ENCODE results near the gene SHISA6.

The SHISA6 gene

DNA sequence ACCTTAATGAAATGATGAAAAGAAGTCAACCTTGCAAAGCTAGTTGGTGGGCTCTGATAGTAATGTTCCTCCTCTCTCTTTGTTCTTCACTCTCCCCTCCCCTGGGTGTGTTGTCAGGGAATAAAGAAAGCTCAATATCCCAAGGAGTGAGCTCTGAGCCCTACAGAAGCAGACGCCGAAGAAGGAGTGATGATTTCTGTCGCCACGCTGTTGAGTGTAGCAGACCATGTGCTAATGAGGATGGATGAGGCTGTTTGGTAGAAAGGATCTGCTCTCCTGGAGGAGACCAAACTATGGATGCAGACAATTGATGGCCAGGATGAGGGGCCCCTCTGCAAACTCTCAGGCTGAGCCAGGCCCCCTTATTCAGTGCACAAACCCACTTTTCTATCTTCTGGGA lies 217.3 kb downstream of the SHISA6 start:
- TF ChIP-seq FOXP2 (optimal IDR thresholded peaks at IDR 0.05; ENCODE audit: borderline replicate concordance, extremely low read depth, extremely low read length, insufficient read depth) (no peak), SIN3A (IDR thresholded peaks at IDR 0.05; ENCODE audit: borderline replicate concordance, insufficient read depth, low read length) (no peak), REST (IDR thresholded peaks at IDR 0.05; ENCODE audit: insufficient read depth in 1 of 2, low read depth in 2 of 2, low read length in 2 of 2) (no peak), POLR2AphosphoS5 (IDR thresholded peaks at IDR 0.05; ENCODE audit: low read depth, low read length) (no peak), TAF1 (IDR thresholded peaks at IDR 0.05; ENCODE audit: borderline replicate concordance, insufficient read depth, low read length) (no peak)

GRCh38 chr17:11459861-11460331 lies 218.9 kb downstream of the SHISA6 start:
- TF ChIP-seq POLR2AphosphoS5 (IDR thresholded peaks at IDR 0.05; ENCODE audit: low read depth, low read length), result no peak
- no peak for TF ChIP-seq SIN3A (IDR thresholded peaks at IDR 0.05; ENCODE audit: borderline replicate concordance, insufficient read depth, low read length)
- TF ChIP-seq REST (IDR thresholded peaks at IDR 0.05; ENCODE audit: insufficient read depth in 1 of 2, low read depth in 2 of 2, low read length in 2 of 2), result no peak
- no peak for TF ChIP-seq TAF1 (IDR thresholded peaks at IDR 0.05; ENCODE audit: borderline replicate concordance, insufficient read depth, low read length)
- no peak for TF ChIP-seq FOXP2 (optimal IDR thresholded peaks at IDR 0.05; ENCODE audit: borderline replicate concordance, extremely low read depth, extremely low read length, insufficient read depth)

DNA sequence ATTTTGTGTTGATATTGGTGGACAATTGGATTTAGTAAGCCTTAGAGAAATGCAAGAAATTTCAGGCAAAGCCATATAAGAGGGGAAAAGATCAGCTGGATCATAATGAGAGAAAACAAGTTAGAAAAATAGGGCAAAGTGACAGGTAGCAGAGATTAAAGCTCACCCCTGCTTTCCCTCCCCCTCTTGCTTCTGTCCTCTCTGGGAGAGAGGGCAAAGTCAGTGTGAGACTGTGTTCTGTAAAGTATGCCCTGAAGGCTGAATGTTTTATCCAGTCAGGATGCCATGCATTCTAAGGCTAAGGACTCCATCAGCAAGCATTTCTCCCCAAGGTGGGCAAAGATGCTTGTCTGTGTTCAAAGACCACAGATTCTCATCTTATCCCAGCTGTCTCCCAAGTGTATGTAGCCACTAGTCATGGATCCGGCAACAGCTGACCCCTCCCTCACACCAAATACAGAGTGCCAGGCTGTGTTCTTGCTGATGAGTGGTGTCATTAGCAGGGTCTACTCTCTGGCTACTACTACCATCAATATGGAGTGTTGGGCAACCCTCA lies 221.1 kb downstream of the SHISA6 start:
- TF ChIP-seq TAF1 (IDR thresholded peaks at IDR 0.05; ENCODE audit: borderline replicate concordance, insufficient read depth, low read length) (no peak), POLR2AphosphoS5 (IDR thresholded peaks at IDR 0.05; ENCODE audit: low read depth, low read length) (no peak), REST (IDR thresholded peaks at IDR 0.05; ENCODE audit: insufficient read depth in 1 of 2, low read depth in 2 of 2, low read length in 2 of 2) (no peak), SIN3A (IDR thresholded peaks at IDR 0.05; ENCODE audit: borderline replicate concordance, insufficient read depth, low read length) (no peak), FOXP2 (optimal IDR thresholded peaks at IDR 0.05; ENCODE audit: borderline replicate concordance, extremely low read depth, extremely low read length, insufficient read depth) (no peak)

- TF ChIP-seq REST (IDR thresholded peaks at IDR 0.05; ENCODE audit: insufficient read depth in 1 of 2, low read depth in 2 of 2, low read length in 2 of 2), result no peak
- no peak for TF ChIP-seq POLR2AphosphoS5 (IDR thresholded peaks at IDR 0.05; ENCODE audit: low read depth, low read length)
- no peak for TF ChIP-seq SIN3A (IDR thresholded peaks at IDR 0.05; ENCODE audit: borderline replicate concordance, insufficient read depth, low read length)
- no peak for TF ChIP-seq FOXP2 (optimal IDR thresholded peaks at IDR 0.05; ENCODE audit: borderline replicate concordance, extremely low read depth, extremely low read length, insufficient read depth)
- TF ChIP-seq TAF1 (IDR thresholded peaks at IDR 0.05; ENCODE audit: borderline replicate concordance, insufficient read depth, low read length), result no peak
These were observed 226.6 kb downstream of the SHISA6 start for GRCh38 chr17:11467639-11468038.

Measured in PFSK-1 (cell line).